B cell (primary cell): ENCODE results near the gene MYMK. TPM values are rescaled to one million over a fixed set of nuclear protein-coding genes. Genes with fewer than 3 reads are reported as not detected.

Source experiments
- ATAC-seq: fragments of 200-7000 bp; cut with Tn5 transposase; one replicate; pipeline ENCODE4 v1.10.0; 2021; ENCODE audit warnings: low read depth, mild to moderate bottlenecking, moderate number of reproducible peaks, moderate library complexity
- CTCF ChIA-PET: fragments of 350-600 bp; sonication (Branson Sonifier 250); formaldehyde crosslinking; loops from one replicate; lab custom pipeline; 2021; ENCODE audit warnings: antibody characterized with exemption, inconsistent platforms; lab: Charles Lee
- POLR2A ChIA-PET: fragments of 350-600 bp; sonication (Branson Sonifier 250); formaldehyde crosslinking; loops from one replicate; lab custom pipeline; 2021; ENCODE audit warnings: antibody characterized with exemption; lab: Charles Lee
- DNase-seq: peaks from one replicate; pipeline ENCODE4 v3.0.0; 2013
- H2AFZ ChIP-seq: 2 replicates; pipeline ENCODE4 v1.6.1; 2012; ENCODE audit warnings: mild to moderate bottlenecking, low read depth, low read length; ENCODE audit not compliant: insufficient read depth, poor library complexity, severe bottlenecking
- H3K27ac ChIP-seq, 2 donors: 1 replicate in 1 of 2; 2 replicates in 1 of 2; pipeline ENCODE4 v1.5.1; 2012 to 2013; ENCODE audit warnings: low read length in 2 of 2, mild to moderate bottlenecking in 2 of 2, moderate library complexity in 1 of 2
- H3K27me3 ChIP-seq, 4 experiments: fragments of 200-600 bp in 1 of 4; sonication (generic) in 1 of 4; replicated peaks in 1 of 4; 1 replicate in 2 of 4; 2 replicates in 2 of 4; pipeline versions ENCODE4 v1.6.1 to v1.7.0; 2013 to 2016; ENCODE audit warnings: low read length in 3 of 4, mild to moderate bottlenecking in 2 of 4, mixed read lengths in 1 of 4, moderate library complexity in 1 of 4; ENCODE audit not compliant: insufficient read depth in 4 of 4, control insufficient read depth in 3 of 4; ENCODE audit errors: control extremely low read depth in 1 of 4
- H3K36me3 ChIP-seq, 2 experiments: replicated peaks in 1 of 2; 1 replicate in 1 of 2; 2 replicates in 1 of 2; pipeline versions ENCODE4 v1.6.1 to v1.7.1; 2013; ENCODE audit warnings: low read length in 1 of 2; ENCODE audit not compliant: insufficient read depth in 2 of 2, control insufficient read depth in 1 of 2; ENCODE audit errors: control extremely low read depth in 1 of 2, extremely low read depth in 1 of 2
- H3K4me1 ChIP-seq, 2 donors: fragments of 200-600 bp in 1 of 2; sonication (generic) in 1 of 2; 1 replicate in 1 of 2; 2 replicates in 1 of 2; pipeline versions ENCODE4 v1.5.1 to v1.6.1; 2013 to 2017; ENCODE audit warnings: low read length in 2 of 2; ENCODE audit not compliant: control insufficient read depth in 2 of 2, insufficient read depth in 2 of 2
- H3K4me2 ChIP-seq: replicated peaks from 2 replicates; pipeline ENCODE3; 2012; ENCODE audit warnings: mild to moderate bottlenecking, low read depth, low read length; ENCODE audit not compliant: poor library complexity, severe bottlenecking
- H3K4me3 ChIP-seq, 5 experiments: fragments of 200-600 bp in 1 of 5; sonication (generic) in 1 of 5; 1 replicate in 3 of 5; 2 replicates in 2 of 5; pipeline versions ENCODE4 v1.5.1 to v1.7.0; 2011 to 2016; ENCODE audit warnings: low read length in 4 of 5, mild to moderate bottlenecking in 4 of 5, low read depth in 2 of 5, control low read depth in 1 of 5, moderate library complexity in 1 of 5; ENCODE audit not compliant: insufficient read depth in 1 of 5; ENCODE audit errors: control extremely low read depth in 1 of 5, extremely low read depth in 1 of 5
- H3K79me2 ChIP-seq: fragments of 200-600 bp; sonication (generic); one replicate; pipeline ENCODE4 v1.6.0; 2016; ENCODE audit warnings: low read length; ENCODE audit not compliant: control insufficient read depth, insufficient read depth
- H3K9ac ChIP-seq: fragments of 200-600 bp; sonication (generic); 2 replicates; pipeline ENCODE4 v1.6.1; 2017; ENCODE audit warnings: mild to moderate bottlenecking, low read length, moderate library complexity
- H3K9me3 ChIP-seq, 3 donors: one replicate each; pipeline versions ENCODE4 v1.6.1 to v1.7.1; 2013; ENCODE audit warnings: low read length in 2 of 3; ENCODE audit not compliant: control insufficient read depth in 2 of 3, insufficient read depth in 1 of 3; ENCODE audit errors: control extremely low read depth in 1 of 3
- H4K20me1 ChIP-seq: 2 replicates; pipeline ENCODE4 v1.6.0; 2012; ENCODE audit warnings: mild to moderate bottlenecking, low read length; ENCODE audit not compliant: insufficient read depth, control insufficient read depth, poor library complexity, severe bottlenecking
- H3K27ac Mint-ChIP-seq: one replicate; pipeline ENCODE4 v1.8.0; 2021; ENCODE audit warnings: mixed read lengths
- H3K27me3 Mint-ChIP-seq: one replicate; pipeline ENCODE4 v1.8.0; 2021; ENCODE audit warnings: mixed read lengths
- H3K4me1 Mint-ChIP-seq: one replicate; pipeline ENCODE4 v1.8.0; 2021; ENCODE audit warnings: mixed read lengths
- H3K4me3 Mint-ChIP-seq: one replicate; pipeline ENCODE4 v1.8.0; 2021; ENCODE audit warnings: mixed read lengths
- H3K9me3 Mint-ChIP-seq: one replicate; pipeline ENCODE4 v1.8.0; 2022; ENCODE audit warnings: mixed read lengths; ENCODE audit not compliant: insufficient read depth
- CTCF ChIP-seq: fragments of 200-600 bp; IDR thresholded peaks from one replicate; pipeline ENCODE4 v1.8.0; 2022; ENCODE audit warnings: antibody characterized with exemption, mild to moderate bottlenecking
- EZH2 ChIP-seq: IDR thresholded peaks from 2 replicates; pipeline ENCODE4 v1.6.1; 2012; ENCODE audit warnings: borderline replicate concordance, low read depth, mild to moderate bottlenecking, moderate library complexity, low read length; ENCODE audit not compliant: insufficient read depth, poor library complexity, severe bottlenecking
- WGBS: methylation state at CpG from one replicate; pipeline ENCODE4 v1.1.5; 2013; ENCODE audit warnings: missing lambda C conversion rate; ENCODE audit not compliant: insufficient coverage; 5-methylcytosine and 5-hydroxymethylcytosine counted together
- intact Hi-C: fragments of 100-400 bp; cut with micrococcal nuclease; formaldehyde crosslinking; loops from one replicate; pipeline ENCODE4 v1.10.0; 2022
- polyA plus RNA-seq: library from polyadenylated mRNA; depleted of rRNA; stranded (reverse); fragments of >200 nt; gene quantifications from 2 replicates; pipeline ENCODE4 v1.2.3, GENCODE V29; 2012
- total RNA-seq, 2 donors: library from RNA; stranded (reverse); fragments of 120-200 nt in 1 of 2; gene quantifications; 1 replicate in 1 of 2; 2 replicates in 1 of 2; pipeline versions ENCODE4 v1.2.3 to v1.2.4, GENCODE V29; 2013 to 2022

Gene MYMK
- total and polyA plus RNA-seq, 2 donors (not counting 1 experiment from before 2014, with no cell fraction given): not detected

- Histone ChIP-seq H3K4me1 (no peaks in the 10 kb centered on the region), H3K27me3 (peaks cover 0 to 7% (median 0%) of the 10 kb centered on the region in 4 experiments), H2AFZ (no peak overlapping the region), H3K79me2 (no peaks in the 10 kb centered on the region), H3K4me3 (no peak overlapping the region), H4K20me1 (no peaks in the 10 kb centered on the region), H3K9me3 (peaks cover 0 to 4% (median 0%) of the 10 kb centered on the region in 3 donors), H3K4me2 (no peak overlapping the region), H3K27ac (no peak overlapping the region), H3K9ac (no peak overlapping the region), H3K36me3 (no peaks in the 10 kb centered on the region)
- Mint-ChIP-seq H3K4me1 (no peaks in the 10 kb centered on the region), H3K27me3 (peaks cover 12% of the 10 kb centered on the region), H3K27ac (no peak overlapping the region), H3K9me3 (no peaks in the 10 kb centered on the region), H3K4me3 (no peak overlapping the region)
- POLR2A ChIA-PET: no interaction called here
- intact Hi-C loops: no loop called here
- CTCF ChIA-PET: interaction anchor here (0.6 to 1.2 kb wide), 5 partner anchors 9 to 1280 kb away, joined by 3 to 6 read pairs (median 3); no protein-coding TSS in a partner anchor
- ATAC-seq: no peak
- no peak for DNase-seq
- 97% methylated on average over 24 of the region's 24 CpGs for WGBS
- TF ChIP-seq CTCF: no peak
- no peak for TF ChIP-seq EZH2
Observed at GRCh38 chr9:133495327-133496293, 29.1 kb downstream of the MYMK start.
